H9 (cell line): ENCODE measurements around the gene NCOR2. TPM values are rescaled to one million over a fixed set of nuclear protein-coding genes. Genes with fewer than 3 reads are reported as not detected.

Source experiments
- DNase-seq: peaks from one replicate; pipeline ENCODE4 v3.0.0-alpha.2; 2017
- H2AFZ ChIP-seq: one replicate; pipeline ENCODE4 v1.6.1; 2013; ENCODE audit warnings: mild to moderate bottlenecking, low read length, control low read depth, moderate library complexity
- H2AK5ac ChIP-seq: 2 replicates; pipeline ENCODE4 v1.6.1; 2013; ENCODE audit warnings: low read length, control low read depth, mixed read lengths; ENCODE audit not compliant: insufficient read length
- H2BK120ac ChIP-seq: one replicate; pipeline ENCODE4 v1.6.1; 2013; ENCODE audit warnings: low read depth, mild to moderate bottlenecking, low read length, control low read depth, inconsistent platforms; ENCODE audit not compliant: poor library complexity, severe bottlenecking
- H2BK12ac ChIP-seq: 2 replicates; pipeline ENCODE4 v1.6.1; 2013; ENCODE audit warnings: low read length, control low read depth, mixed read lengths, low read depth; ENCODE audit not compliant: insufficient read length
- H2BK15ac ChIP-seq: 2 replicates; pipeline ENCODE4 v1.6.1; 2013; ENCODE audit warnings: low read depth, low read length, control low read depth
- H2BK20ac ChIP-seq: one replicate; pipeline ENCODE4 v1.6.1; 2013; ENCODE audit warnings: low read depth, mild to moderate bottlenecking, low read length, control low read depth, inconsistent platforms; ENCODE audit not compliant: poor library complexity, severe bottlenecking
- H2BK5ac ChIP-seq: 2 replicates; pipeline ENCODE4 v1.6.1; 2013; ENCODE audit warnings: low read length, control low read depth, mixed read lengths; ENCODE audit not compliant: insufficient read length
- H3K14ac ChIP-seq: 2 replicates; pipeline ENCODE4 v1.6.1; 2013; ENCODE audit warnings: low read length, control low read depth; ENCODE audit not compliant: insufficient read depth
- H3K18ac ChIP-seq: 2 replicates; pipeline ENCODE4 v1.6.1; 2013; ENCODE audit warnings: low read depth, mild to moderate bottlenecking, mixed read lengths, low read length, control low read depth; ENCODE audit not compliant: insufficient read length
- H3K23ac ChIP-seq: 2 replicates; pipeline ENCODE4 v1.6.1; 2013; ENCODE audit warnings: low read length, control low read depth, mixed read lengths, low read depth; ENCODE audit not compliant: insufficient read length
- H3K23me2 ChIP-seq: 2 replicates; pipeline ENCODE4 v1.6.1; 2013; ENCODE audit warnings: low read depth, mild to moderate bottlenecking, mixed read lengths, low read length, control low read depth; ENCODE audit not compliant: insufficient read length, poor library complexity, severe bottlenecking
- H3K27ac ChIP-seq: 2 replicates; pipeline ENCODE4 v1.5.1; 2013; ENCODE audit warnings: low read length, control low read depth, mixed read lengths, low read depth; ENCODE audit not compliant: insufficient read length
- H3K27me3 ChIP-seq: 2 replicates; pipeline ENCODE4 v1.6.1; 2013; ENCODE audit warnings: low read length, control low read depth, inconsistent platforms; ENCODE audit not compliant: insufficient read depth
- H3K4ac ChIP-seq: 2 replicates; pipeline ENCODE4 v1.6.1; 2013; ENCODE audit warnings: low read depth, mild to moderate bottlenecking, control low read depth, inconsistent platforms, low read length, moderate library complexity
- H3K4me1 ChIP-seq: 2 replicates; pipeline ENCODE4 v1.6.1; 2013; ENCODE audit warnings: low read length, control low read depth, inconsistent platforms; ENCODE audit not compliant: insufficient read depth
- H3K4me2 ChIP-seq: 2 replicates; pipeline ENCODE4 v1.6.1; 2013; ENCODE audit warnings: low read length, control low read depth, mixed read lengths; ENCODE audit not compliant: insufficient read length, insufficient read depth
- H3K56ac ChIP-seq: 2 replicates; pipeline ENCODE4 v1.6.1; 2013; ENCODE audit warnings: low read depth, mild to moderate bottlenecking, mixed read lengths, low read length, control low read depth; ENCODE audit not compliant: insufficient read length
- H3K79me1 ChIP-seq: 2 replicates; pipeline ENCODE4 v1.6.1; 2013; ENCODE audit warnings: low read depth, mild to moderate bottlenecking, moderate library complexity, low read length, control low read depth, inconsistent platforms; ENCODE audit not compliant: insufficient read depth, poor library complexity, severe bottlenecking
- H3K79me2 ChIP-seq: 2 replicates; pipeline ENCODE4 v1.6.1; 2013; ENCODE audit warnings: low read length, control low read depth, inconsistent platforms; ENCODE audit not compliant: insufficient read depth
- H3K9ac ChIP-seq: 2 replicates; pipeline ENCODE4 v1.6.1; 2013; ENCODE audit warnings: low read length, control low read depth, mixed read lengths; ENCODE audit not compliant: insufficient read length; ENCODE audit errors: extremely low read depth
- H3K9me3 ChIP-seq: one replicate; pipeline ENCODE4 v1.6.1; 2013; ENCODE audit warnings: low read depth, low read length, inconsistent platforms; ENCODE audit not compliant: control insufficient read depth
- H3T11ph ChIP-seq: one replicate; pipeline ENCODE4 v1.6.1; 2013; ENCODE audit warnings: mild to moderate bottlenecking, low read length, control low read depth, inconsistent platforms
- H4K20me1 ChIP-seq: one replicate; pipeline ENCODE4 v1.6.1; 2013; ENCODE audit not compliant: control insufficient read depth, insufficient read length, insufficient read depth
- H4K5ac ChIP-seq: 2 replicates; pipeline ENCODE4 v1.6.1; 2013; ENCODE audit warnings: low read depth, mild to moderate bottlenecking, mixed read lengths, low read length, control low read depth; ENCODE audit not compliant: insufficient read length
- H4K8ac ChIP-seq: replicated peaks from 2 replicates; pipeline ENCODE4 v1.6.1; 2013; ENCODE audit warnings: low read length, control low read depth, mixed read lengths, low read depth; ENCODE audit not compliant: insufficient read length
- H4K91ac ChIP-seq: 2 replicates; pipeline ENCODE4 v1.6.1; 2013; ENCODE audit warnings: low read depth, mild to moderate bottlenecking, moderate library complexity, mixed read lengths, low read length, control low read depth; ENCODE audit not compliant: insufficient read length
- H3K27ac Mint-ChIP-seq, 3 experiments: 2 replicates in 2 of 3; 3 replicates in 1 of 3; pipeline ENCODE4 v1.8.0; 2020 to 2021; ENCODE audit warnings: mixed read lengths in 3 of 3, mild to moderate bottlenecking in 1 of 3, moderate library complexity in 1 of 3
- H3K27me3 Mint-ChIP-seq: 2 replicates; pipeline ENCODE4 v1.8.0; 2021; ENCODE audit warnings: low read depth, mild to moderate bottlenecking, moderate library complexity, mixed read lengths
- H3K36me3 Mint-ChIP-seq, 3 experiments: 2 replicates in 2 of 3; 3 replicates in 1 of 3; pipeline ENCODE4 v1.8.0; 2020 to 2021; ENCODE audit warnings: low read depth in 3 of 3, mixed read lengths in 3 of 3; ENCODE audit not compliant: insufficient read depth in 1 of 3
- H3K4me1 Mint-ChIP-seq, 2 experiments: 2 replicates each; pipeline ENCODE4 v1.8.0; 2020; ENCODE audit warnings: mixed read lengths in 2 of 2
- H3K4me3 Mint-ChIP-seq, 2 experiments: 2 replicates in 1 of 2; 3 replicates in 1 of 2; pipeline ENCODE4 v1.8.0; 2020 to 2021; ENCODE audit warnings: mild to moderate bottlenecking in 2 of 2, mixed read lengths in 2 of 2, moderate library complexity in 1 of 2
- H3K9me3 Mint-ChIP-seq, 2 experiments: 2 replicates in 1 of 2; 3 replicates in 1 of 2; pipeline ENCODE4 v1.8.0; 2020; ENCODE audit warnings: mild to moderate bottlenecking in 2 of 2, mixed read lengths in 2 of 2, moderate library complexity in 1 of 2
- CTCF ChIP-seq: fragments of 200-600 bp; sonication (generic); conservative IDR thresholded peaks from 3 replicates; pipeline ENCODE4 v1.8.0; 2021; ENCODE audit warnings: antibody characterized with exemption, mild to moderate bottlenecking
- WGBS: extraction: QIAGEN DNeasy Blood & Tissue Kit; methylation state at CpG from one replicate; pipeline ENCODE4 v1.1.7; 2013; ENCODE audit warnings: missing lambda C conversion rate, low lambda C conversion rate, mixed read lengths; ENCODE audit not compliant: insufficient read length; ENCODE audit errors: extremely low coverage; 5-methylcytosine and 5-hydroxymethylcytosine counted together
- total RNA-seq: library from RNA; stranded (reverse); gene quantifications from 2 replicates; pipeline ENCODE4 v1.2.1, GENCODE V29; 2021

Gene NCOR2
- total RNA-seq, 1 experiment from 2014 or later = 226 TPM

GRCh38 chr12:124593176-124593575 is 25.8 kb upstream of the NCOR2 start:
- Mint-ChIP-seq H3K4me1 (no peaks in the 10 kb centered on the region), H3K9me3 (peaks cover 10 to 12% of the 10 kb centered on the region in 2 experiments), H3K27ac (no peak overlapping the region), H3K27me3 (peaks cover 15% of the 10 kb centered on the region), H3K4me3 (no peak overlapping the region), H3K36me3 (peaks cover 0 to 10% (median 2%) of the 10 kb centered on the region in 3 experiments; a peak in 4 of 7 replicates)
- H2BK12ac ChIP-seq = no peak overlapping the region
- no peak overlapping the region for H3K9ac ChIP-seq
- no peaks in the 10 kb centered on the region for H3K79me2 ChIP-seq
- no peak for TF ChIP-seq CTCF
- no peak for DNase-seq
- no peak overlapping the region for H3K18ac ChIP-seq
- no peak overlapping the region for H3K23ac ChIP-seq
- no peak overlapping the region for H4K91ac ChIP-seq
- no peak overlapping the region for H3K27ac ChIP-seq
- no peak overlapping the region for H3K4ac ChIP-seq
- no peak overlapping the region for H2AK5ac ChIP-seq
- no peaks in the 10 kb centered on the region for H4K20me1 ChIP-seq
- no peak overlapping the region for H2BK20ac ChIP-seq
- WGBS = no CpG with 5 or more reads among the region's 14 CpGs
- H3K27me3 ChIP-seq = no peaks in the 10 kb centered on the region
- H4K5ac ChIP-seq = no peak overlapping the region
- no peak overlapping the region for H3K56ac ChIP-seq
- no peak overlapping the region for H2BK120ac ChIP-seq
- no peak overlapping the region for H2AFZ ChIP-seq
- H2BK15ac ChIP-seq = no peak overlapping the region
- no peak overlapping the region for H4K8ac ChIP-seq
- H3K23me2 ChIP-seq = no peaks in the 10 kb centered on the region
- no peaks in the 10 kb centered on the region for H3K9me3 ChIP-seq
- no peak overlapping the region; the same call in 1 of the 2 replicates for H3K14ac ChIP-seq
- H3K79me1 ChIP-seq = no peaks in the 10 kb centered on the region
- H3T11ph ChIP-seq = no peak overlapping the region
- no peak overlapping the region for H3K4me2 ChIP-seq
- no peak overlapping the region for H2BK5ac ChIP-seq
- no peaks in the 10 kb centered on the region for H3K4me1 ChIP-seq
